Uterus (tissue), 2 donors: ENCODE data around the gene ABLIM2.

Experiments used
- CTCF ChIP-seq, 4 experiments: fragments of 200-600 bp in 2 of 4; fragments of 450-650 bp in 2 of 4; sonication (generic) in 2 of 4; IDR thresholded peaks; one replicate each; pipeline ENCODE4 v1.5.1; 2016 to 2019; ENCODE audit warnings: antibody characterized with exemption in 4 of 4, mild to moderate bottlenecking in 2 of 4, moderate library complexity in 1 of 4
- POLR2A ChIP-seq, 2 donors: fragments of 450-650 bp; IDR thresholded peaks; one replicate each; pipeline ENCODE4 v1.6.1; 2016; ENCODE audit warnings: antibody characterized with exemption in 2 of 2, mild to moderate bottlenecking in 1 of 2, moderate library complexity in 1 of 2

GRCh38 chr4:8117278-8117682 lies 41.3 kb downstream of the ABLIM2 start:
- TF ChIP-seq CTCF (IDR thresholded peaks at IDR 0.05) = no peak
- no peak for TF ChIP-seq POLR2A (IDR thresholded peaks at IDR 0.05)
